BLaER1 treated with 17β-estradiol and CSF1 and Interleukin-3, amounts not matched to agents 10 nM and 100 nM (cell line): ENCODE results near the gene TJP1.

Experiments used
- H3K27ac ChIP-seq, 11 experiments: shearing (Covaris generic); formaldehyde crosslinking; 2 replicates each; pipeline ENCODE4 v1.8.1; 2022
- H3K27me3 ChIP-seq, 11 experiments: shearing (Covaris generic); formaldehyde crosslinking; 2 replicates each; pipeline ENCODE4 v1.8.1; 2022
- H3K36me3 ChIP-seq, 11 experiments: shearing (Covaris generic); formaldehyde crosslinking; 2 replicates each; pipeline ENCODE4 v1.8.1; 2022
- H3K4me1 ChIP-seq, 10 experiments: shearing (Covaris generic); formaldehyde crosslinking; 2 replicates each; pipeline ENCODE4 v1.8.1; 2022
- H3K4me2 ChIP-seq, 11 experiments: shearing (Covaris generic); formaldehyde crosslinking; 2 replicates each; pipeline ENCODE4 v1.8.1; 2022
- H3K4me3 ChIP-seq, 10 experiments: shearing (Covaris generic); formaldehyde crosslinking; 2 replicates each; pipeline ENCODE4 v1.8.1; 2022
- H3K9ac ChIP-seq, 11 experiments: shearing (Covaris generic); formaldehyde crosslinking; 2 replicates each; pipeline ENCODE4 v1.8.1; 2022
- H3K9me3 ChIP-seq, 11 experiments: shearing (Covaris generic); formaldehyde crosslinking; replicated peaks in 1 of 11; 2 replicates each; pipeline ENCODE4 v1.8.1; 2022
- H4K20me1 ChIP-seq, 11 experiments: shearing (Covaris generic); formaldehyde crosslinking; 2 replicates each; pipeline ENCODE4 v1.8.1; 2022
- Cebpa-rat ChIP-seq, 11 experiments: shearing (Covaris generic); IDR thresholded peaks; 2 replicates each; pipeline ENCODE4 v1.8.1; 2022

The TJP1 gene

DNA sequence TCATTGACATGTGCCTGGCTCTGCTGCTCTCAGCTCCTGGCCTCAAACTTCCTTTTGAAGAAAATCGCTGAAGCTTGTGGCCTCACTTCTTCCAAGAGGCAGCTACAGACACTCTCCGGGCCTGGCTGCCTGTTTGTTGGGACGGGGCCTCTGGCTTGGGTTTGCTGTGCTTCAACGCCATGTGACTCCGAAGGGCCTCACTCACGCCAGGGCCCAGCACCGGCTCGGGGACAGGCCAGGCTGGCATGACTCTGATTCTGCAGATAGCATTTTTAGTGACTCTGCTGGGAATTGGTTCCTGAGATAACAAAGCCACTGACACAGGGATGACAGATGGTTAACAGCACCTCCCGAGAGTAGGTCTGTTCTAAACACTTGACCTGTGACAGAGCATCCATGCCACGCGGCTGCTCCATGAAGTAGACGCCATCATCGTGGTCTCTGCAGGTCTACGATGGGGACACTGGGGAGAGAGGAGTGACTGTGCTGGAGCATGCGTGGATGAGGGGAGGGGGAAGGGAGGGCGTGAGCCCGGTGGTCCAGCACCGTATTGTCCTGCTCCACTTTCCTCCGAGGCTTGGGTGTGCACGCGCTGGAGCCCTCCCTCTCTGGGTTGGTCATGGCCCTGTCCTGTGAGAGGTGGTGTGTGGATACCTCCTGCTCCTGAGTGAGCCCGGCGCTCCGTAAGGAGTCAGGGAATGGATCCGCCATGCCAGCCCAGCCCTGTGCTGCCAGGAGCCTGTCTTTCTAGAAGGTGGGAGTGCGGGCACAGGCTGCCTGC is 133.6 kb downstream of the TJP1 start:
- no peak for TF ChIP-seq Cebpa-rat (IDR thresholded peaks at IDR 0.05)
- Histone ChIP-seq H3K4me2 (peak overlapping the region in 8 of 11 experiments; percentile 7 to 55 (median 28); a peak in 11 of 22 replicates), H3K27ac (no peak overlapping the region), H4K20me1 (no peaks in the 10 kb centered on the region; a peak in 1 of 22 replicates), H3K36me3 (no peaks in the 10 kb centered on the region), H3K9ac (no peak overlapping the region), H3K9me3 (peaks cover 0 to 16% (median 5%) of the 10 kb centered on the region in 11 experiments; a peak in 9 of 22 replicates), H3K4me1 (peaks cover 0 to 40% (median 20%) of the 10 kb centered on the region in 10 experiments; a peak in 15 of 20 replicates), H3K27me3 (no peaks in the 10 kb centered on the region), H3K4me3 (no peak overlapping the region)

DNA sequence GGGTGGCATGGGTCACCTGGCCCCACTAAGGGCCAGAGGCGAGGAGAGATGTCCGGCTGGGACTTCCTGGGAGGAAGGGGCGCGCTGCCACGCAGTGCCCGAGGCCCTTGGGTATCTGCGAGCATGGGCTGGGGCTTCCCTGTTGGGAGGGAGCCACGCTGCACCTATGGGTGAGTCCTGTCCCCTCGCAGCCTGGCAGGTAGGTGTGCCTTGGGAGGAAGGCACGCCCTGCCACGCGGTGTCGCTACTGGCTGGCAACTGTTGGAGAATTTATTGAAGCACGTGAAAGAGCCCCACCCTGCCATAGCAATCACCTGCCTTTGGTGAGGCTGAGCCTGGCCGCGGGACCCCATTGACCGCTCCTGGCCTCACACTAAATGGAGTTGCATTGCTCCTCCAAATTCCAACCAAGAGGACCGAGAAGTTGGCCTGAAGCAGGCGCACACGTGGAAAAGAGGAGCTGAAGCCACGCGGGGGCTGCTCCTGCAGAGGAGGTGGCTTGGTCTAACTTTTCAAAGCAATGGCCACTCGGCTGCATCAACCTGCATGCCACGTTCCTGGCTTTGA is 134.2 kb downstream of the TJP1 start:
- no peak overlapping the region for H3K4me3 ChIP-seq
- peaks cover 0 to 37% (median 18%) of the 10 kb centered on the region in 10 experiments; a peak in 15 of 20 replicates for H3K4me1 ChIP-seq
- no peak overlapping the region for H3K27ac ChIP-seq
- H3K27me3 ChIP-seq = no peaks in the 10 kb centered on the region
- no peaks in the 10 kb centered on the region for H3K36me3 ChIP-seq
- H3K9me3 ChIP-seq = peaks cover 0 to 12% (median 3%) of the 10 kb centered on the region in 11 experiments; a peak in 7 of 22 replicates
- no peak for TF ChIP-seq Cebpa-rat (IDR thresholded peaks at IDR 0.05)
- H4K20me1 ChIP-seq = no peaks in the 10 kb centered on the region; a peak in 1 of 22 replicates
- H3K9ac ChIP-seq = no peak overlapping the region
- peak overlapping the region in 8 of 11 experiments; percentile 7 to 55 (median 28); a peak in 10 of 22 replicates for H3K4me2 ChIP-seq

DNA sequence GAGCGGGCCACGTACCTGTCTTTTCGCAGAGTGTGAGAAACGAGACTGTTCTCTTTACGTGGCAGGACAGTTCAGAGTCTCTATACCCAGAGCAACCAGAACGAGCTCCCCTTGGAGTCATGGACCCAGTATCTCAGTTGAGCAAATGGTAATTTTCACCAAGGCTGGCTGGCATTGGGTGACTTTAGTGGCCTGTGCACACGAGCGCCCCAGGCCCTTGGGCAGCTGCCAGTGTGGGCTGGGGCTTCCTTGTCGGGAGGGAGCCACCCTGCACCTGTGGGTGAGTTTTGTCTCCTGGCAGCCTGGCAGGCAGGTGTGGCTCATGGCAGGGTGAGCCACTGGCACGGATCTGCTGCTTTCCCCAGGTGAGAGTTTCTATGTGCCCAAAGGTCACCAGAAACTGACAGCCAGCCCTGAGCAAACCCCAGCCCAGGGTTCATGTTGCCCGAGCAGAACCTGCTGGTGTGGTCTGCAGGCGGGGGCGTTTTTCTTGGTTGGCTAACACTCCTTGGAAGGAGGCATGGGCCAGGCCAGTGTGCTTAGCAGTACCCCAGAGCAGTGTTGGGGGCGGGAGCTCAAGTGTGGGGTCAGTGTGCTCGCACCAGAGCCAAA is 135.0 kb downstream of the TJP1 start:
- Histone ChIP-seq H3K9me3 (peaks cover 0 to 12% (median 3%) of the 10 kb centered on the region in 11 experiments; a peak in 7 of 22 replicates), H3K9ac (no peak overlapping the region), H3K36me3 (no peaks in the 10 kb centered on the region), H3K27me3 (no peaks in the 10 kb centered on the region), H3K4me3 (no peak overlapping the region), H4K20me1 (no peaks in the 10 kb centered on the region; a peak in 1 of 22 replicates), H3K27ac (no peak overlapping the region), H3K4me2 (peak overlapping the region in 3 of 11 experiments; percentile 28 to 55 (median 31); a peak in 2 of 22 replicates), H3K4me1 (peaks cover 0 to 30% (median 13%) of the 10 kb centered on the region in 10 experiments; a peak in 14 of 20 replicates)
- TF ChIP-seq Cebpa-rat (IDR thresholded peaks at IDR 0.05) = no peak

DNA sequence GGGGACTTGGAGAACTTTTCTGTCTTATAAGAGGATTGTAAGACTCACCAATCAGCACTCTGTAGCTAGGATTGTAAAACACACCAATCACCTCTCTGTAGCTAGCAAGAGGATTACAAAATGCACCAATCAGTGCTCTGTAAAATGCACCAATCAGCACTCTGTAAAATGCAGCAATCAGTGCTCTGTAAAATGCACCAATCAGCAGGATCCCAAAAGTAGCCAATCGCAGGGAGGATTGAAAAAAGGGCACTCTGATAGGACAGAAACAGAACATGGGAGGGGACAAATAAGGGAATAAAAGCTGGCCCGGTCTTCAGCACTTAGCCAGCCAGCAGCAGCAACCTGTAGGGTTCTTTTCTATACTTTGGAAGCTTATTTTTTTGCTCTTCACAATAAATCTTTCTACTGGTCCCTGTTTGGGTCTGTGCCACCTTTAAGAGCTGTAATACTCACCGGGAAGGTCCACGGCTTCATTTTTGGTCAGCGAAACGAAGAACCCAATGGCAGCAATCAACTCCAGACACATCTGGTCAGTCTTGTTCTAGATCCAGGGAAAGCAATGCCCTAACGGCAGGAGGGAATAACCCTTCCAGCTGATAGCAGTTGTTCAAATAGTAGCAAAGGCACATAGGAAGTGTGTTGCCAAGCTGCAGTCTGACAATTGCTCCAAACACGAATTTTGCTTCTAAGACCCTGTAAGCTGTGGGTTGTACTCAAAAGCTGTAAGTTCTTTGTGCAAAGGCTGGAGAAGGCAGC is 135.6 kb downstream of the TJP1 start:
- TF ChIP-seq Cebpa-rat (IDR thresholded peaks at IDR 0.05) = no peak
- Histone ChIP-seq H3K9me3 (peaks cover 0 to 12% (median 3%) of the 10 kb centered on the region in 11 experiments; a peak in 7 of 22 replicates), H3K27me3 (no peaks in the 10 kb centered on the region), H3K4me2 (no peak overlapping the region), H3K36me3 (no peaks in the 10 kb centered on the region), H3K27ac (no peak overlapping the region), H3K4me3 (no peak overlapping the region), H3K4me1 (peaks cover 0 to 23% (median 10%) of the 10 kb centered on the region in 10 experiments; a peak in 10 of 20 replicates), H4K20me1 (no peaks in the 10 kb centered on the region; a peak in 1 of 22 replicates), H3K9ac (no peak overlapping the region)

DNA sequence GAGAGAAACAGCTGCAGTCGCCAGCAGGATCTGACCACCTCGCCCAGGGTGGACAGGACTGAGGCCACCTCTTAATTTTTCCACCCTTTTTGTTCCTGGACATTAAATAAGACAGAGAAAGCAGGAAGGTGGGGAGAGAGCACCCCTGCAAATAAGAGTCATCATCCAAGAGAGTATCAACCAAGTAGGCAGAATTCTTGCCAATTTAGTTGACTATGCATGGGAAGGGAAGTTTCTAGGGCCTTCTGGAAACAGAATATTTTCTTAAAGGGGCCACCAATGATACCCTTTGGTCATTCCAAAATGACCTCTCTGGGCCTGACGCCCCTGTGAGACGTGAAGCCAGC is 136.2 kb downstream of the TJP1 start:
- TF ChIP-seq Cebpa-rat (IDR thresholded peaks at IDR 0.05) = no peak
- H3K27ac ChIP-seq = no peak overlapping the region
- no peaks in the 10 kb centered on the region for H3K27me3 ChIP-seq
- H3K9ac ChIP-seq = no peak overlapping the region
- H3K4me2 ChIP-seq = no peak overlapping the region
- H3K9me3 ChIP-seq = peaks cover 0 to 12% (median 3%) of the 10 kb centered on the region in 11 experiments; a peak in 7 of 22 replicates
- no peak overlapping the region for H3K4me3 ChIP-seq
- no peaks in the 10 kb centered on the region; a peak in 1 of 22 replicates for H4K20me1 ChIP-seq
- H3K4me1 ChIP-seq = peaks cover 0 to 20% (median 10%) of the 10 kb centered on the region in 10 experiments; a peak in 10 of 20 replicates
- no peaks in the 10 kb centered on the region for H3K36me3 ChIP-seq

DNA sequence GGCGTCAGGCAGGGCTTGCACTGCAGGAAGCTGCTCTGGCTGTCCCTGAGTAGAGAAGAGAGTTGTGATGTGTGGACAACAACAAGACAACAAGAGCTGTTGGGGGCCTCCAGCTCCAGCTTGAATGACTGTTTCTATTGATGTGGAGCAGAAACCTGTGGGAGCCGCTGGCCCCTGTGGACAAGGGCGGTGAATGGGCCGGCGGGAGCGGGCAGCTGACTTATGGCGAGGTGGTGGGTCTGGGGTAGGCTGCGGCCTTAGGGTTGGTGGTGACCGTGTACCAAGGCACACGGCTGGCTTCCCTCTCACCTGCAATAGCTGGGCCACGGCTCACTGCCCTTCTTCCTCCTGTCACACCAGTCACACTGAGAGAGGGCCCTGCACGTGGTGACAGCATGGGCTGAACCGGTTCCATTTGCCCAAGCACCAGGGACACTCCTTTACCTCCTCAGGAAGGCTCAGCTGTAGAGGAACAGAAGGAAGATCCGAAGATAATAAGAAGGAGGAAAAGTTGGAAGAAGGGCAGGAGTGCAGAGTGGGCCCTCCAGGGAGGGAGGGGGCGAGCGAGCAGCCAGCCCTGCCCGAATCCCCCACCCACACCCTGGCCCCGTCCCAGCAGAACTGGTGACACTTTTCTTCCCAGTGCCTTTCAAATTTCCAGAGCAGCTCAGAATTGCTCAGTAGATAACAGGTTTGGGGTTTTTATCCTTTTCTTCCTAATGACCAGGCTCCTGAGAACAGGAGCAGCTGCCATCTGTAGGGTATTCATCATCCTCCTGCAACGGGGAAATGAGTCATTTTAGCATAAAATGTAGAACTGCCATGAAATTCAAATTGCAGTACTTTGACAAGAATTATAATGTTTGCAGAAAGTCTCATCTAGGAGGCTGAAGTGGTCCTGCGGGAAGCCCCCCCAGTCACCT is 136.9 kb downstream of the TJP1 start:
- no peak overlapping the region for H3K9ac ChIP-seq
- H3K4me2 ChIP-seq = no peak overlapping the region
- no peaks in the 10 kb centered on the region; a peak in 1 of 22 replicates for H4K20me1 ChIP-seq
- H3K27ac ChIP-seq = no peak overlapping the region
- no peaks in the 10 kb centered on the region for H3K36me3 ChIP-seq
- H3K4me3 ChIP-seq = no peak overlapping the region
- H3K4me1 ChIP-seq = peaks cover 0 to 20% (median 10%) of the 10 kb centered on the region in 10 experiments; a peak in 10 of 20 replicates
- peaks cover 0 to 12% (median 3%) of the 10 kb centered on the region in 11 experiments; a peak in 7 of 22 replicates for H3K9me3 ChIP-seq
- TF ChIP-seq Cebpa-rat (IDR thresholded peaks at IDR 0.05) = no peak
- no peaks in the 10 kb centered on the region for H3K27me3 ChIP-seq

DNA sequence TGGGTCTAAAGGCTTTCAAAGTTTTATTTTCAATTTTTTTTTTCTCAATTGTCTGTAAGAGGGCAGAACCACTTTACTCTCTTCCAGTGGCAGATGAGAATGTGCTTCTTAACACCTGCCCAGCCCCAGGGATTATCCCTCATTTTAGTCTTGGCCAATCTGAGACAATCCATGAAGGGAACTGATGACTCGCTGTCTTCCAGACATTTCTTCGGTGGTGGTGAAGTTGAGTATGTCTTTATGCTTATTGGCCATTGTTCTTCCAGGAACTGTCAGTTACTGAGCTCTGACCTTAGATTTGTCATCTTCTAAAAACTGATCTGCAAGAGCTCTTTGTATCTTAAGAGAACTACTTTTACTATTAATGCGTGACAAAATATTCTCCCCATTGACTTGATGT is 139.5 kb downstream of the TJP1 start:
- H3K4me2 ChIP-seq = no peak overlapping the region
- H3K27me3 ChIP-seq = peaks cover under 1 to 14% (median 10%) of the 10 kb centered on the region in 11 experiments; a peak in 17 of 22 replicates
- no peak for TF ChIP-seq Cebpa-rat (IDR thresholded peaks at IDR 0.05)
- H3K36me3 ChIP-seq = no peaks in the 10 kb centered on the region
- no peak overlapping the region for H3K27ac ChIP-seq
- H3K9ac ChIP-seq = no peak overlapping the region
- H4K20me1 ChIP-seq = peaks cover 0 to 8% (median 0%) of the 10 kb centered on the region in 11 experiments; a peak in 2 of 22 replicates
- H3K9me3 ChIP-seq = peaks cover 0 to 12% (median 3%) of the 10 kb centered on the region in 11 experiments; a peak in 7 of 22 replicates
- H3K4me3 ChIP-seq = no peak overlapping the region
- peaks cover 5 to 15% (median 7%) of the 10 kb centered on the region in 10 experiments; a peak in 19 of 20 replicates for H3K4me1 ChIP-seq
